Renal cortex interstitium (tissue), 15 donors: Measurements from ENCODE around the gene NPL. TPM values are rescaled to one million over a fixed set of nuclear protein-coding genes. Genes with fewer than 3 reads are reported as not detected.
A peak's percentile ranks its signal among the peaks of the same experiment; 100 is the strongest.

Experiments
- DNase-seq, 11 donors: peaks; one replicate each; pipeline ENCODE4 v3.0.0-alpha.2; 2013; ENCODE audit warnings: low read depth in 9 of 11, low spot score in 4 of 11; ENCODE audit errors: extremely low read depth in 1 of 11
- long read RNA-seq, 16 experiments: transcript quantifications; one replicate each; lab custom pipeline, GENCODE V29; 2026
- polyA plus RNA-seq, 3 donors: library from polyadenylated mRNA; unstranded; fragments of 120-200 nt; gene quantifications; one replicate each; pipeline ENCODE4 v1.2.1, GENCODE V29; 2013; ENCODE audit not compliant: insufficient read length in 3 of 3

The NPL gene
- 1 to 10 TPM; 8.1 to 8.8 (median 8.4) TPM for polyA plus RNA-seq
- long read RNA-seq, donor 1, partial matches to known transcripts = 0 of 1 reads
- long read RNA-seq, donor 1, other reads (novel, unspliced or antisense) = 0 of 1 reads
- long read RNA-seq, donor 2 = 0 reads
- long read RNA-seq, donor 3 = 0 reads
- long read RNA-seq, donor 4 = 0 reads
- long read RNA-seq, donor 5 = 0 reads
- long read RNA-seq, donor 6 = 0 reads
- long read RNA-seq, donor 7, partial matches to known transcripts = 0 of 1 reads
- long read RNA-seq, donor 7, other reads (novel, unspliced or antisense) = 0 of 1 reads
- long read RNA-seq, donor 8 = 0 reads
- long read RNA-seq, donor 9 = 0 reads
- long read RNA-seq, donor 10 = 0 reads
- long read RNA-seq, donor 11 = 0 reads
- long read RNA-seq, donor 12 = 0 reads
- long read RNA-seq, donor 13 = 0 reads
- long read RNA-seq, donor 14 = 0 reads
- long read RNA-seq, donor 15 = 0 reads
- long read RNA-seq, donor 16 = 0 reads

DNA sequence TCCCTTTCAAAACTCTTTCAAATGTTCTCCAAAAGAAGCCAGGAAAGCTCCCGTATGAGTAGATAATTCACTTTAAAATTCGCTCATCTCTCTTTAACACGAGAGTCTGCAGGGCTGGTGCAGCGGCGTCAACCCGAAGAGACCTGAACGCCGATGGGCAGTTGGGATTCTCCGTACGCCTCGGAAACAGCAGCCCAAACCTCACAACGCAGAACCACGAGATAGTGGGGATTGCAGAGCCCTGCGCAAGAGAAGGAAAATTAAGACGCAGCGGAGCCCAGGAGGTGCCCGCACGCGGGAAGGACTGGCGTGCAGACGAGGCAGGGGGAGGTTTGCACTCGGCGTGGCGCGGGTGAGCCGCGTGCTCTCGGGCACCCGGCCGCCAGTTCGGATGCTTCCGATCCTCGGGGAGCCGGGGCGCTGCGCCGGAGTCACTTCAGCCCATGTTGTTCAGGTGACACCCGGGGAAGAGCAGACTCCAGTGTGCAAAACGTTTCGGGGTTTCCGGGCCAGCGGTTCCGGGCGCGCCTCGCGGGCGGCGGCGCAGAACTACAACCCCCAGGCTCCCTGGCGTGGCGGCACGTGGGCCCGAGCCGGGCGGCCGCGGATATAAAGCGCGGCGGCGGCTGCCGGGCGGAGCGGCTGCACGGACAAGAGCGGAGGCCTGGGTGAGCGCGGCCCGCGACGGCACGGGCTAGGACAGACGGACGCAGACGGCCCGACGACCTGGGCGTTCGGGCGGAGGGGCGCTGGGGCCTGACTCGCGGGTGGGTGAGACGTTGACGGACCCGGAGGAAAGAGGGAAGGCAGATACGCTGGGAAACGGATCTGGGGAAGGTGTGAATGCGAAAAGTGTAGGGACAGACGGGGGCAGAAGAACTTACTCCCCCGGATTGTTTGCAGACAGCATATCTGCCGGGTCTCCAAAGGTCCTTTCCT lies at the start of gene NPL:
TSS of gene NPL (plus strand) at position 636 of the 939 bp plus-strand sequence. CDS start 4,599 bp downstream, outside the sequence.
- peak in 9 of 11 donors; percentile 29 to 67 (median 53) for DNase-seq

GRCh38 chr1:182740120-182740519 lies 49.5 kb upstream of the NPL start:
- no peak for DNase-seq

- DNase-seq = no peak
Observed at GRCh38 chr1:182742780-182743179, 46.8 kb upstream of the NPL start.

GRCh38 chr1:182752077-182752988 lies 37.2 kb upstream of the NPL start:
- peak in 10 of 11 donors; percentile 25 to 76 (median 56) for DNase-seq

GRCh38 chr1:182754087-182754486 lies 35.5 kb upstream of the NPL start:
- DNase-seq = no peak

- no peak for DNase-seq
Observed at GRCh38 chr1:182754543-182755314, 34.8 kb upstream of the NPL start.

DNA sequence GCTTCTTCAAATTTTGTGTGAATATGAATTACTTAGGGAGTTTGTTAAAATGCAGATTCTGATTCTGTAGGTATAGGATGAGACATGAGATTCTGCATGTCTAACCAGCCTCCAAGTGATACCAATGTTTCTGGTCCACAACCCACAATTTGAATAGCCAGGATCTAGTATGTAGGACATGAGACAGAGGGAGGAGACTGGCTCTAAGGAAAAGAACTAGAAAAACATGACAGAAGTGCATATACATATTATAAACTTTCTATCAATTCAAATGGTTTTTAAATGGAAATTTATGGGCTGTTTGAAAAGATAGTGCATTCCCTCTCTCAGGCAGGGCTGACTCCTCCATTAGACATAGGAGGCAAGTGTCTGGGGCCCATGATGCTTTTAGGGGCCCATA lies 33.9 kb upstream of the NPL start:
- DNase-seq = no peak

DNA sequence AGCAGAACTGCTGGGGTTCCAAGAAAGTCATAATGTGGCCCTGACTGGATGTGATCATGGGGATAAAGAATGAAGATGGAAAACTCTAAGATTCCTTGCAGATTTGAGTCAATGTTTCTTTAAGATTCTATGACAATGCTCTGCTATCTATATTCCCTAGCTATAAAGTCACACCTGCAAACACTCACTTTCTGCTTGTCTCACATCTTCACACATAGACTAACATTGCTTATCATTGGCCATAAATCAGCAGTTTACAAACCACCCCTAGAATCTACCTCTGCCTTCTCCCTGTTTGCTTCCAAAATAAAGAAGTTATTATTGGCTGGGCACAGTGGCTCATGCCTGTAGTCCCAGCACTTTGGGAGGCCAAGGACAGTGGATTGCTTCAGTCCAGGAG lies 33.1 kb upstream of the NPL start:
- DNase-seq = no peak

- no peak for DNase-seq
Observed at GRCh38 chr1:182761396-182762395, 27.9 kb upstream of the NPL start.

- no peak for DNase-seq
Observed at GRCh38 chr1:182762536-182762935, 27.0 kb upstream of the NPL start.

GRCh38 chr1:182764029-182764727 lies 25.4 kb upstream of the NPL start:
- peak in 1 of 11 donors; percentile 5 for DNase-seq

GRCh38 chr1:182765391-182765790 lies 24.2 kb upstream of the NPL start:
- no peak for DNase-seq

DNA sequence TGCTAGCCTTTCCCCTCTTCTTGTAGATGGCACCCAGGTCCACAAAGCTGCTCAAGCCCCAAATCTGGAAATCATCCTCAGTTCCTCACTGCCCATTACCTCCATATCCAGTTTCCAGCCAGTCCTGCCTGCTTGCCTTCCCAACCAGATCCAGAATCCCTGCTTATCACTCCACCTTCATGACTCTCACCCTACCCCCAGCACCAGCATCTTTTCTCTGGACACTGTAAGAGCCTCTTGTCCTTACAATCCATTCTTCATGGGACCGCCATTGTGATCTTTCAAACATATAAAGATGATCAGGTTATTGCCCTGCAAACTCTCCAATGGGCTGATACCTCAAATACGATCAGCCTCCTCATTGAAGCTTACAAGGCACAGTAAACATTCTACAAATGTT lies 23.5 kb upstream of the NPL start:
- DNase-seq = no peak

- DNase-seq = no peak
Observed at GRCh38 chr1:182766881-182767645, 22.5 kb upstream of the NPL start.

DNA sequence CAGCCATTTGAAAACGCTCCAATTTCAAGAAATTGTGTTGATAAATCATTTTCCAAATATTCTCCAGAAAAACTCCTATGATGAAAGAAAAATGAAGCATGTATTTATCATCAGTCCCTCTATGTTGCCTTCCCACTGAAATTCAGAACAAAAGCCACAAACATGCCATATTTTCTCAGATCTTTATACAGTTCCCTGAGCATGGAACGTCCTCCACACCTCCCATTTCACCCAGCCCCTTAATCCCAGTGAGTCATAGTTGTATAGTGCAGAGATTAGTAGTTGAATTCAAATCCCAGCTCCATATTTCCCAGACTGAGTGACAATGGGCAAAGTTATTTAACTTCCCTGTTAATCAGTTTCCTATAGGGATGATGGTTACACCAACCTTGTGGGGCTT lies 20.6 kb upstream of the NPL start:
- DNase-seq = no peak

DNA sequence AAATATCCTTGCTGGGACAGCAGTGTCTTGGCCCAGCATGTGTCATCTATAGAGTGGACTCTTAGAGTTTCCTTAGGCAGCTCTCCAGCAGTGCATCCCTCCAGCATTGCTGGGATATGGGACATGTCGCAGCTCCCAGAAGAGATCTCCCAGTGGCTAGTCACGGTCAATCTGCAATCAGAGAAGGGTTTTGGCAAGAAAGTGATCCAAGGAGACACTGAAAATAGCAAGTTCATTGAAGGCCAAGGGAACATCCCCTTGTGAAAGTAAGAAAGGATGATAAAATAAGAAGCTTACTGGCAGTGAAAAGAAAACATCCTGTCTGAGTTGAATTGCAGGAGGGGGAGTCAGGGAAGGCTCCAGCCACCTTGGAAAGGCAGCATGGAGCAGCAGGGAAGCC lies 19.3 kb upstream of the NPL start:
- no peak for DNase-seq
